ENCODE results near the gene UGT1A8. TPM values are rescaled to one million over a fixed set of nuclear protein-coding genes. Genes with fewer than 3 reads are reported as not detected.
"Not testable (repeated sequence)": the region's sequence is repeated elsewhere in the genome, so short reads cannot be mapped to it uniquely, and the experiment has no call there.

Gene UGT1A8
- total RNA-seq = 0.08 and 0.10 TPM in 2 replicates
- not detected in 2 replicates for polyA plus RNA-seq

DNA sequence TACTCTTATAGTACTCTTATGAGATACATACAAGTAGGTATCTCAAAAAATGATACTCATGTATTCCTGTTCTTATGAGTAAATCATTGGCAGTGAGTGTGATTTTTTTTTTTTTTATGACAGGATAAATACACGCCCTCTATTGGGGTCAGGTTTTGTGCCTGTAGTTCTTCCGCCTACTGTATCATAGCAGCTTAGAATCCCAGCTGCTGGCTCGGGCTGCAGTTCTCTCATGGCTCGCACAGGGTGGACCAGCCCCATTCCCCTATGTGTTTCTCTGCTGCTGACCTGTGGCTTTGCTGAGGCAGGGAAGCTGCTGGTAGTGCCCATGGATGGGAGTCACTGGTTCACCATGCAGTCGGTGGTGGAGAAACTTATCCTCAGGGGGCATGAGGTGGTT lies at the start of gene UGT1A8:
TSS of gene UGT1A8 (plus strand) at position 158 of the 400 bp plus-strand sequence. CDS start at position 233, 75 bp downstream.
- not testable (repeated sequence) for H3K79me2 ChIP-seq; H3K27me3 ChIP-seq; H2AFZ ChIP-seq; H3K36me3 ChIP-seq (replicated peaks; ENCODE audit: insufficient read depth, low read depth); H3K9me3 ChIP-seq (ENCODE audit: low read depth); DNase-seq (ENCODE audit: low spot score); H3K9me2 ChIP-seq (replicated peaks; ENCODE audit: insufficient read depth); H3K27ac ChIP-seq; H3K4me1 ChIP-seq (ENCODE audit: insufficient read depth); H3K4me3 ChIP-seq; H4K20me1 ChIP-seq (ENCODE audit: insufficient read depth, poor library complexity, severe bottlenecking); H3K4me2 ChIP-seq
- WGBS (ENCODE audit: low lambda C conversion rate, missing lambda C conversion rate) = 89% methylated on average over 5 of the region's 5 CpGs

DNA sequence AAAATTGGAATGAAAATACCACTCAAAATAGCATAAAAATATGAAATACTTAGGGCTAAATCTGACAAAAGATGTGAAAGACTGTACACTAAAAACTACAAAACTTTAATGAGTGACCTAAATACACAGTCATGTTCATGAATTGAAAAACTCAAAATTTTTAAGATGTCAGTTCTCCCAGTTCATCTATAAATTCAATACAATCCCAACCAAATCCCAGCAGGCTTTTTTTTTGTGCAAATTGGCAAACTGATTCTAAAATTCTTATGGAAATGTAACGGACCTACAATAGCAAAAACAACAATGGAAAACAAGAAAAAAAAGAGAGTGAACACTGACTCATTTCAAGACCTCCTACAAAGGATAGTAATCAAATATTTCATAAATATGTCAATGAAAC lies 46.4 kb upstream of the UGT1A8 start:
- no peak overlapping the region for H3K27ac ChIP-seq
- H3K9me2 ChIP-seq (replicated peaks; ENCODE audit: insufficient read depth) = no peaks in the 10 kb centered on the region
- no peaks in the 10 kb centered on the region for H3K27me3 ChIP-seq
- H3K4me1 ChIP-seq (ENCODE audit: insufficient read depth) = no peaks in the 10 kb centered on the region
- TF ChIP-seq EZH2 (IDR thresholded peaks at IDR 0.05; ENCODE audit: borderline replicate concordance) (no peak), EZH2phosphoT487 (IDR thresholded peaks at IDR 0.05; ENCODE audit: low read depth, severe bottlenecking, unreplicated experiment) (no peak)
- TF ChIP-seq, protein P1, sequence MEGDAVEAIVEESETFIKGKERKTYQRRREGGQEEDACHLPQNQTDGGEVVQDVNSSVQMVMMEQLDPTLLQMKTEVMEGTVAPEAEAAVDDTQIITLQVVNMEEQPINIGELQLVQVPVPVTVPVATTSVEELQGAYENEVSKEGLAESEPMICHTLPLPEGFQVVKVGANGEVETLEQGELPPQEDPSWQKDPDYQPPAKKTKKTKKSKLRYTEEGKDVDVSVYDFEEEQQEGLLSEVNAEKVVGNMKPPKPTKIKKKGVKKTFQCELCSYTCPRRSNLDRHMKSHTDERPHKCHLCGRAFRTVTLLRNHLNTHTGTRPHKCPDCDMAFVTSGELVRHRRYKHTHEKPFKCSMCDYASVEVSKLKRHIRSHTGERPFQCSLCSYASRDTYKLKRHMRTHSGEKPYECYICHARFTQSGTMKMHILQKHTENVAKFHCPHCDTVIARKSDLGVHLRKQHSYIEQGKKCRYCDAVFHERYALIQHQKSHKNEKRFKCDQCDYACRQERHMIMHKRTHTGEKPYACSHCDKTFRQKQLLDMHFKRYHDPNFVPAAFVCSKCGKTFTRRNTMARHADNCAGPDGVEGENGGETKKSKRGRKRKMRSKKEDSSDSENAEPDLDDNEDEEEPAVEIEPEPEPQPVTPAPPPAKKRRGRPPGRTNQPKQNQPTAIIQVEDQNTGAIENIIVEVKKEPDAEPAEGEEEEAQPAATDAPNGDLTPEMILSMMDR (IDR thresholded peaks at IDR 0.05; ENCODE audit: poor library complexity) = no peak
- H3K4me3 ChIP-seq = no peak overlapping the region
- H3K79me2 ChIP-seq = no peaks in the 10 kb centered on the region
- H3K36me3 ChIP-seq (replicated peaks; ENCODE audit: insufficient read depth, low read depth) = no peaks in the 10 kb centered on the region
- no peak overlapping the region for H3K4me2 ChIP-seq
- DNase-seq (ENCODE audit: low spot score) = no peak
- H3K9me3 ChIP-seq (ENCODE audit: low read depth) = no peaks in the 10 kb centered on the region
- no peaks in the 10 kb centered on the region for H4K20me1 ChIP-seq (ENCODE audit: insufficient read depth, poor library complexity, severe bottlenecking)
- WGBS (ENCODE audit: low lambda C conversion rate, missing lambda C conversion rate) = 88% methylated on average over 1 of the region's 1 CpG
- no peak overlapping the region for H2AFZ ChIP-seq

DNA sequence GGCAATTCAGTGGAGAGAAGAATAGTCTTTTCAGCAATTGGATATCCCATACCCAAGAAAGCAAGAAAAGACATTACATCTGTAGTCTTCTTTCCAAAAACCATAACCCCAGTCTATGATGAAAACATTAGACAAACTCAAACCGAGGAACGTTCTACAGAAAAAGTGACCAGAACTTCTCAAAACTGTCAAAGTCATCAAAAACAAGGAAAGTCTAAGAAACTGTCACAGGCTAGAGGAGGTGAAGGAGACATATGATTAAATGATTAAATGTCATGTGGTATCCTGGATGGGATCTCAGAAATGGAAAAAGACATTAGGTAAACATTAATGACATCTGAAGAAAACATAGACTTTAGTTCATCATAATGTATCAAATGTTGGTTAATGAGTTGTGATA lies 46.0 kb upstream of the UGT1A8 start:
- H3K27me3 ChIP-seq = no peaks in the 10 kb centered on the region
- no peak overlapping the region for H3K4me3 ChIP-seq
- H3K9me2 ChIP-seq (replicated peaks; ENCODE audit: insufficient read depth) = no peaks in the 10 kb centered on the region
- 81% methylated on average over 2 of the region's 2 CpGs for WGBS (ENCODE audit: low lambda C conversion rate, missing lambda C conversion rate)
- no peaks in the 10 kb centered on the region for H3K4me1 ChIP-seq (ENCODE audit: insufficient read depth)
- no peaks in the 10 kb centered on the region for H3K79me2 ChIP-seq
- no peak overlapping the region for H2AFZ ChIP-seq
- no peaks in the 10 kb centered on the region for H3K9me3 ChIP-seq (ENCODE audit: low read depth)
- H3K4me2 ChIP-seq = no peak overlapping the region
- H3K36me3 ChIP-seq (replicated peaks; ENCODE audit: insufficient read depth, low read depth) = no peaks in the 10 kb centered on the region
- TF ChIP-seq EZH2 (IDR thresholded peaks at IDR 0.05; ENCODE audit: borderline replicate concordance) = no peak
- TF ChIP-seq EZH2phosphoT487 (IDR thresholded peaks at IDR 0.05; ENCODE audit: low read depth, severe bottlenecking, unreplicated experiment) = no peak
- TF ChIP-seq, protein P1 (IDR thresholded peaks at IDR 0.05; ENCODE audit: poor library complexity) = no peak
- no peak overlapping the region for H3K27ac ChIP-seq
- DNase-seq (ENCODE audit: low spot score) = no peak
- no peaks in the 10 kb centered on the region for H4K20me1 ChIP-seq (ENCODE audit: insufficient read depth, poor library complexity, severe bottlenecking)

DNA sequence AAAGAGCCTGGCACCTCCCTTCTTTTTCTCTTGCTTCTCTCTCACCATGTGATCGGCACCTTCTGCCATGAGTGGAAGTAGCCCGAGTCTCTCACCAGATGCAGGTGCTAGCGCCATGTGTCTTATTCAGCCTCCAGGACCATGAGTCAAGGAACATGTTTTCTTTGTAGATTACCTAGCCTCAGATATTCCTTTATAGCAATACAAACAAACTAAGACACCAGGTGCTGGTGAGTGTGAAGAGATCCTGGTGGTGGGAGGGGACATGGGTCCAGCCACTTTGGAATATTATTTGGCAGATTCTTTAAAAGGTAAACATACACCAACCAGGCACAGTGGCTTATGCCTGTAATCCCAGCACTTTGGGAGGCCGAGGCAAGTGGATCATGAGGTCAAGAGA lies 45.0 kb upstream of the UGT1A8 start:
- Histone ChIP-seq H3K79me2 (no peaks in the 10 kb centered on the region), H3K4me2 (no peak overlapping the region), H3K4me3 (no peak overlapping the region), H4K20me1 (ENCODE audit: insufficient read depth, poor library complexity, severe bottlenecking) (no peaks in the 10 kb centered on the region), H3K27ac (no peak overlapping the region), H3K27me3 (no peaks in the 10 kb centered on the region), H2AFZ (no peak overlapping the region), H3K9me2 (replicated peaks; ENCODE audit: insufficient read depth) (no peaks in the 10 kb centered on the region), H3K36me3 (replicated peaks; ENCODE audit: insufficient read depth, low read depth) (no peaks in the 10 kb centered on the region), H3K9me3 (ENCODE audit: low read depth) (no peaks in the 10 kb centered on the region), H3K4me1 (ENCODE audit: insufficient read depth) (no peaks in the 10 kb centered on the region)
- DNase-seq (ENCODE audit: low spot score) = no peak
- WGBS (ENCODE audit: low lambda C conversion rate, missing lambda C conversion rate) = 87% methylated on average over 4 of the region's 4 CpGs
- no peak for TF ChIP-seq EZH2phosphoT487 (IDR thresholded peaks at IDR 0.05; ENCODE audit: low read depth, severe bottlenecking, unreplicated experiment)
- TF ChIP-seq, protein P1 (IDR thresholded peaks at IDR 0.05; ENCODE audit: poor library complexity) = no peak
- no peak for TF ChIP-seq EZH2 (IDR thresholded peaks at IDR 0.05; ENCODE audit: borderline replicate concordance)

DNA sequence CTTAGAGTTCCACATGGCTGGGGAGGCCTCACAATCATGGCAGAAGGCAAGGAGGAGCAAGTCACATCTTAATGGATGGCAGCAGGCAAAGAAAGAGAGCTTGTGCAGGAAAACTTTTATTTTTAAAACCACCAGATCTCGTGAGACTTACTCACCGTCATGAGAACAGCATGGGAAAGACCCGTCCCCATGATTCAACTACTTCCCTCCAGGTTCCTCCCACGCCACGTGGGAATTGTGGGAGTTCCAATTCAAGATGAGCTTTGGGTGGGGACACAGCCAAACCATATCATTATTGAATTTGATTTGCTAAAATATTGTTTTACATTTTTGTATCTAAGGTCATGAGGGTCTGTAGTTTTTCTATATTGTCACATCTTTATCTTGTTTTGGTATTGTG lies 40.1 kb upstream of the UGT1A8 start:
- not testable (repeated sequence) for H2AFZ ChIP-seq; H3K27ac ChIP-seq; H3K4me2 ChIP-seq; H4K20me1 ChIP-seq (ENCODE audit: insufficient read depth, poor library complexity, severe bottlenecking); H3K9me3 ChIP-seq (ENCODE audit: low read depth); H3K4me3 ChIP-seq; H3K36me3 ChIP-seq (replicated peaks; ENCODE audit: insufficient read depth, low read depth); DNase-seq (ENCODE audit: low spot score); H3K9me2 ChIP-seq (replicated peaks; ENCODE audit: insufficient read depth); H3K27me3 ChIP-seq; H3K4me1 ChIP-seq (ENCODE audit: insufficient read depth); H3K79me2 ChIP-seq
- 70% methylated on average over 5 of the region's 5 CpGs for WGBS (ENCODE audit: low lambda C conversion rate, missing lambda C conversion rate)

DNA sequence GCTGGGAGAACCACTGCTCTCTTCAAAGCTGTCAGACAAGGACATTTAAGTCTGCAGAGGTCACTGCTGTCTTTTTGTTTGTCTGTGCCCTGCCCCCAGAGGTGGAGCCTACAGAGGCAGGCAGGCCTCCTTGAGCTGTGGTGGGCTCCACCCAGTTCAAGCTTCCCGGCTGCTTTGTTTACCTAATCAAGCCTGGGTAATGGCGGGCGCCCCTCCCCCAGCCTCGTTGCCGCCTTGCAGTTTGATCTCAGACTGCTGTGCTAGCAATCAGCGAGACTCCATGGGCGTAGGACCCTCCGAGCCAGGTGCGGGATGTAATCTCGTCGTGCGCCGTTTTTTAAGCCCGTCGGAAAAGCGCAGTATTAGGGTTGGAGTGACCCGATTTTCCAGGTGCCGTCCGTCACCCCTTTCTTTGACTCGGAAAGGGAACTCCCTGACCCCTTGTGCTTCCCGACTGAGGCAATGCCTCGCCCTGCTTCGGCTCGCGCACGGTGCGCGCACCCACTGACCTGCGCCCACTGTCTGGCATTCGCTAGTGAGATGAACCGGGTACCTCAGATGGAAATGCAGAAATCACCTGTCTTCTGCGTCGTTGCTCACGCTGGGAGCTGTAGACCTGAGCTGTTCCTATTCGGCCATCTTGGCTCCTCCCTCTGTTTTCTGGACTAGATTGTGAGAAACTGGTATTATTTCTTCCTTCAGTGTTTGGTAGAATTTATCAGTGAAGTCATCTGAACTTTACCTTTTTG lies 34.0 kb upstream of the UGT1A8 start:
- not testable (repeated sequence) for H3K4me3 ChIP-seq; H3K4me1 ChIP-seq (ENCODE audit: insufficient read depth); H3K4me2 ChIP-seq; DNase-seq (ENCODE audit: low spot score); H3K27me3 ChIP-seq; H2AFZ ChIP-seq; H4K20me1 ChIP-seq (ENCODE audit: insufficient read depth, poor library complexity, severe bottlenecking); H3K79me2 ChIP-seq; H3K27ac ChIP-seq; H3K9me2 ChIP-seq (replicated peaks; ENCODE audit: insufficient read depth); H3K9me3 ChIP-seq (ENCODE audit: low read depth); H3K36me3 ChIP-seq (replicated peaks; ENCODE audit: insufficient read depth, low read depth)
- 82% methylated on average over 32 of the region's 35 CpGs for WGBS (ENCODE audit: low lambda C conversion rate, missing lambda C conversion rate)

Data from hepatocyte (in vitro differentiated cells).